Activated naive CD4-positive, alpha-beta T cell (primary cell): ENCODE measurements around the gene RHOH.

Experiments used
- DNase-seq, 4 experiments: peaks; one replicate each; lab custom pipeline; 2025; lab: John Stamatoyannopoulos, UW

RHOH gene

GRCh38 chr4:40190019-40190418 lies 6.8 kb upstream of the RHOH start:
- DNase-seq, result no peak

GRCh38 chr4:40190465-40190864 lies 6.4 kb upstream of the RHOH start:
- DNase-seq, result no peak

GRCh38 chr4:40190880-40191815 lies 5.7 kb upstream of the RHOH start:
- DNase-seq, result peak in 1 of 4 experiments; percentile 19

- DNase-seq, result no peak
Observed at GRCh38 chr4:40192114-40193015, 4.5 kb upstream of the RHOH start.

GRCh38 chr4:40193016-40193571 lies 3.7 kb upstream of the RHOH start:
- peak in 1 of 4 experiments; percentile 37 for DNase-seq

- no peak for DNase-seq
Observed at GRCh38 chr4:40193578-40193977, 3.3 kb upstream of the RHOH start.

- DNase-seq, result peak in 1 of 4 experiments; percentile 18
Observed at GRCh38 chr4:40194602-40195161, 2.1 kb upstream of the RHOH start.

- DNase-seq, result no peak
Observed at GRCh38 chr4:40195182-40196177, 1.4 kb upstream of the RHOH start.

GRCh38 chr4:40196272-40196671 lies 559 bp upstream of the RHOH start:
- no peak for DNase-seq

- DNase-seq, result no peak
Observed at GRCh38 chr4:40197879-40198689, 1.3 kb downstream of the RHOH start.

- no peak for DNase-seq
Observed at GRCh38 chr4:40199179-40199670, 2.4 kb downstream of the RHOH start.

- peak in 2 of 4 experiments; percentile 10 to 29 for DNase-seq
Observed at GRCh38 chr4:40199999-40200874, 3.4 kb downstream of the RHOH start.

- DNase-seq, result no peak
Observed at GRCh38 chr4:40200875-40201801, 4.3 kb downstream of the RHOH start.

- DNase-seq, result no peak
Observed at GRCh38 chr4:40201898-40202297, 5.1 kb downstream of the RHOH start.

- no peak for DNase-seq
Observed at GRCh38 chr4:40202474-40202873, 5.6 kb downstream of the RHOH start.

- no peak for DNase-seq
Observed at GRCh38 chr4:40204507-40205258, 7.9 kb downstream of the RHOH start.
